Neural crest cell (in vitro differentiated cells): Measurements from ENCODE around the gene FRYL. TPM values are rescaled to one million over a fixed set of nuclear protein-coding genes. Genes with fewer than 3 reads are reported as not detected.

Experiments
- DNase-seq: peaks from one replicate; pipeline ENCODE4 v3.0.0; 2021; ENCODE audit warnings: low read depth, mixed read lengths, low spot score
- H3K27ac Mint-ChIP-seq: one replicate; pipeline ENCODE4 v1.8.0; 2021; ENCODE audit warnings: mild to moderate bottlenecking, mixed read lengths; ENCODE audit not compliant: unreplicated experiment
- H3K27me3 Mint-ChIP-seq: 2 replicates; pipeline ENCODE4 v1.8.0; 2021; ENCODE audit warnings: low read depth, mild to moderate bottlenecking, mixed read lengths
- H3K36me3 Mint-ChIP-seq: 2 replicates; pipeline ENCODE4 v1.8.0; 2021; ENCODE audit warnings: low read depth, mild to moderate bottlenecking, mixed read lengths
- H3K4me1 Mint-ChIP-seq: 2 replicates; pipeline ENCODE4 v1.8.0; 2021; ENCODE audit warnings: mixed read lengths
- H3K4me3 Mint-ChIP-seq: one replicate; pipeline ENCODE4 v1.8.0; 2021; ENCODE audit warnings: mild to moderate bottlenecking, mixed read lengths
- H3K9me3 Mint-ChIP-seq: 2 replicates; pipeline ENCODE4 v1.8.0; 2021; ENCODE audit warnings: mixed read lengths
- total RNA-seq: library from RNA; stranded (reverse); gene quantifications from 2 replicates; pipeline ENCODE4 v1.2.1, GENCODE V29; 2021
- TF ChIP-seq, protein P1 (sequence below): fragments of 200-600 bp; sonication (generic); conservative IDR thresholded peaks from 2 replicates; pipeline ENCODE4 v1.5.0; 2021; ENCODE audit warnings: antibody characterized with exemption, mild to moderate bottlenecking

The FRYL gene
- total RNA-seq, 1 donor from 2014 or later: 48.7 TPM

DNA sequence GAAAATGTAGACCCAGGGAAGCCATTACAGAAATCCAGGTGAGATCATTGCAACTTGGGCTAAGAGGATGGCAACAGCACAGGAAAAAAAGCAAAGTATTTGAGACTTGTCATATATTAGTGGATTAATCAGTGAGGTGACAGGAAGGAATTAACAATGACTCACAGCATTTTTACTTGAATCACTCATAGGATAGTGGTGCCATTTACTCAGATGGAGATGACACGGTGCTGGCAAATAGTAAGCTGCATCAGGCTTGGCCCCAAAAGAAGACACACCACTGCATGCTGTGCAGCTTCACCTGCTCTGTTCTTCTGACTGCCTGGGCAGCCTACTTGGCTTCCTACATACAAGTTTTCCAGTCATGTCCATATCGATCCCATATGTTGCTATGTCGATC is 144.8 kb downstream of the FRYL start:
- Mint-ChIP-seq H3K27ac (no peak overlapping the region), H3K4me1 (no peaks in the 10 kb centered on the region), H3K36me3 (peaks cover 4% of the 10 kb centered on the region)

DNA sequence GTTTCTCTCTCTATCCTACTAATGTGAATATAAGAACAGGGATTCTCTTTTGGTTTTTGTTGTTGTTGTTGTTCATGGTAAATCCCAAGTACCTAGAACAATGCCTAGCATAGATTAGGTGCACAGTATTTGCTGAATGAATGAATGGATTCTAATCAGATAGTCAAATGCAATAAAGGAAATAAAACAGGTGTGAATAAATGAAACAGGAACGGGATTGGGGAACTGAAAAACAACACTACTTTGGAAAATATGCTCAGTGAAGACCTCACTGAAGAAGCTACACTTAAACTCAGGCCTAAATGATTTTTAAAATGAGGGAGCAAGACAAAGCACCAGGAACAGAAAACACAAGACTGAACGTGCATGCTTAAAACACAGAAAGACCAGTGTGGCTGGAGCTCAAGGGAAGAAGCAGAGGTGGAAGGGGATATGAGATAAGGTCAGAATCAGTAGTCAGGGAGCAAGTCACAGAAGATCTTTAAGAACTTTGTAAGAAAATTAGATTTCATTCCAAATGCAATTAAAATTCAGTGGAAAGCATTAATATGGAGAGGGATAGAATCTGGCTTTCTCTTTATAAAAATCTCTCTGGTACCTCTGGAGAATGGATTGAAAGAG is 145.3 kb downstream of the FRYL start:
- Mint-ChIP-seq H3K36me3 (peaks cover 4% of the 10 kb centered on the region), H3K27ac (no peak overlapping the region), H3K4me3 (no peak overlapping the region), H3K4me1 (no peaks in the 10 kb centered on the region), H3K9me3 (no peaks in the 10 kb centered on the region), H3K27me3 (no peaks in the 10 kb centered on the region)
- no peak for DNase-seq
- TF ChIP-seq, protein P1, sequence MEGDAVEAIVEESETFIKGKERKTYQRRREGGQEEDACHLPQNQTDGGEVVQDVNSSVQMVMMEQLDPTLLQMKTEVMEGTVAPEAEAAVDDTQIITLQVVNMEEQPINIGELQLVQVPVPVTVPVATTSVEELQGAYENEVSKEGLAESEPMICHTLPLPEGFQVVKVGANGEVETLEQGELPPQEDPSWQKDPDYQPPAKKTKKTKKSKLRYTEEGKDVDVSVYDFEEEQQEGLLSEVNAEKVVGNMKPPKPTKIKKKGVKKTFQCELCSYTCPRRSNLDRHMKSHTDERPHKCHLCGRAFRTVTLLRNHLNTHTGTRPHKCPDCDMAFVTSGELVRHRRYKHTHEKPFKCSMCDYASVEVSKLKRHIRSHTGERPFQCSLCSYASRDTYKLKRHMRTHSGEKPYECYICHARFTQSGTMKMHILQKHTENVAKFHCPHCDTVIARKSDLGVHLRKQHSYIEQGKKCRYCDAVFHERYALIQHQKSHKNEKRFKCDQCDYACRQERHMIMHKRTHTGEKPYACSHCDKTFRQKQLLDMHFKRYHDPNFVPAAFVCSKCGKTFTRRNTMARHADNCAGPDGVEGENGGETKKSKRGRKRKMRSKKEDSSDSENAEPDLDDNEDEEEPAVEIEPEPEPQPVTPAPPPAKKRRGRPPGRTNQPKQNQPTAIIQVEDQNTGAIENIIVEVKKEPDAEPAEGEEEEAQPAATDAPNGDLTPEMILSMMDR: no peak

More for the DNA sequence above, 144.8 kb downstream of the FRYL start:
- TF ChIP-seq, protein P1: no peak
- H3K4me3 Mint-ChIP-seq: no peak overlapping the region
- no peaks in the 10 kb centered on the region for H3K27me3 Mint-ChIP-seq
- no peak for DNase-seq
- H3K9me3 Mint-ChIP-seq: no peaks in the 10 kb centered on the region

DNA sequence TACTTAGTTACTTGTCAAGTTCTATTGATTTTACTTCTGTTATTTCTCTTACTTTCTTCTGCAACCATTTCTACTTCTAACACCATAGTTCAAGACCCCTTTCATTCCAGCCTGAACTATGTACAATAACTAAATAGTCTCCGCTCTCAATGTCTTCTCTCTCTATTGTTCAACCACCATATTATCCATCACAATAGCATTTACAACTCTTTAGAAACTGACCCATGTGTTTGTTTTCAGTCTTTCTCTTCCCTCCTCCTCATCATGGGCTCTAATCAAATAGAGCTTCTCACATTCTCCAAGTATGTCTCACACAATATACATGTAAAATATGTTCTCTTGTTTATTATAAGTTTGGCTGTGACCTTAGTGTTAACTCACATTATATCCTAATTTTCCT is 146.4 kb downstream of the FRYL start:
- TF ChIP-seq, protein P1: no peak

DNA sequence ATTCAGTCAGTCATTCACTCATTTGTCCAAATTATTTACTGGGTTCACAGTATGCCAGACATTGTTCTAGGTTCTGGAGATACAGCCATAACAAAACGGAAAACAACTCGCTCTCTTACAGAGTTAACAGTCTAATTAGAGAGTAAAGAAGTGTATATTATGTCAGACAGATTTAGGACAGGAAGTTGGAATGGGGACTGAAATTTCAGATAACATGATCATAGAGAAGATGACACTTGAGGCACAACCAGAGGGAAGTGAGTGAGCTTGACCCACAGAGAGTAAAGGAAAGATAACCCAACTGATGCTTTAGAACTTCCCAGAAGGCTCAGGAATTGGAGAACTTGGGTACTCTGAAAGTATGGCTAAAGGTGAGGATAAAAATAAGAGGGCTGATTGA is 150.6 kb downstream of the FRYL start:
- Mint-ChIP-seq H3K4me3 (no peak overlapping the region), H3K27me3 (no peaks in the 10 kb centered on the region), H3K4me1 (no peaks in the 10 kb centered on the region), H3K9me3 (no peaks in the 10 kb centered on the region), H3K36me3 (peaks cover 1% of the 10 kb centered on the region), H3K27ac (no peak overlapping the region)
- DNase-seq: no peak
- TF ChIP-seq, protein P1: no peak

More for the DNA sequence above, 146.4 kb downstream of the FRYL start:
- no peaks in the 10 kb centered on the region for H3K4me1 Mint-ChIP-seq
- no peak for DNase-seq
- no peak overlapping the region for H3K4me3 Mint-ChIP-seq
- no peaks in the 10 kb centered on the region for H3K27me3 Mint-ChIP-seq
- H3K36me3 Mint-ChIP-seq: peaks cover 2% of the 10 kb centered on the region
- no peak overlapping the region for H3K27ac Mint-ChIP-seq
- no peaks in the 10 kb centered on the region for H3K9me3 Mint-ChIP-seq

DNA sequence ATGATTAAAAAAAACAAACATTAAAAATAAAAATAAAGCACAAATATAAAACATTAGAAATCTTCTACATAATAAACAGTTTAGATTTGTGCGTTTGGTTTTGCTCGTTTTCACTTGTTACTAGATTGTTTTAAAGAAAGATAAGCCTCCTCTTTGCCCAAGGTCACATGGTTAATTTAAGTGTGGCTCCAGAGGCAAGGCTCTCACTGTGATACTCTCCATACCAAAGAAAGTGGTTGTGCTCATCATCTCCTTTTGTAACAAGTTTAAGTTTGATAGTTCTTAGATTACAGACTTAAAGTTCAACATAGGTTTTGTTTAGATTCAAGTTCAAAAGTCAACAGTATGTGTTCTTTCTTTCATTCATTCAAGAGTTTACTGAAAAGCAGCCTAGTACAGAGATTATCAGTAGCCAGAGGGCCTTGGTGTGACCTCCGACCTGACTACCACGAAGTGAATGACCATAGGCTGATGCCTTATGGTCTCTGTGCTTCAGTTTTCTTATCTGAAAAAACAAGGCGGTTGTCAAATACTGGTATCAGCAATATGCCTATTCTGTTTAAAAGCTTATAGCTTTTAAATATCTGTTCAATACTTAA is 156.8 kb downstream of the FRYL start:
- Mint-ChIP-seq H3K4me3 (no peak overlapping the region), H3K36me3 (peaks cover 7% of the 10 kb centered on the region), H3K4me1 (peaks cover 5% of the 10 kb centered on the region), H3K27me3 (no peaks in the 10 kb centered on the region), H3K9me3 (no peaks in the 10 kb centered on the region), H3K27ac (no peak overlapping the region)
- no peak for DNase-seq
- TF ChIP-seq, protein P1: no peak
